ENCODE results near the gene RRP36.

The RRP36 gene

GRCh38 chr6:43070028-43070632, 48.7 kb downstream of the RRP36 start:
- peak; percentile 68 for DNase-seq (ENCODE audit: low spot score)

- no peak for DNase-seq (ENCODE audit: low spot score)
Observed at GRCh38 chr6:43074847-43075669, 53.6 kb downstream of the RRP36 start.

GRCh38 chr6:43075670-43076463, 54.4 kb downstream of the RRP36 start, which contains the start of gene PTK7:
PTK7 (plus strand) TSS chr6:43076314; CDS start chr6:43076489, 175 bp downstream.
- DNase-seq (ENCODE audit: low spot score), result no peak

- no peak for DNase-seq (ENCODE audit: low spot score)
Observed at GRCh38 chr6:43076464-43077332, 55.3 kb downstream of the RRP36 start.

GRCh38 chr6:43077333-43077809, 55.9 kb downstream of the RRP36 start:
- DNase-seq (ENCODE audit: low spot score), result no peak

GRCh38 chr6:43077981-43078511, 56.6 kb downstream of the RRP36 start:
- DNase-seq (ENCODE audit: low spot score), result no peak

- DNase-seq (ENCODE audit: low spot score), result no peak
Observed at GRCh38 chr6:43078691-43079090, 57.3 kb downstream of the RRP36 start.

All from SW480 (cell line).